ENCODE data around the gene LAGE3. TPM values are rescaled to one million over a fixed set of nuclear protein-coding genes. Genes with fewer than 3 reads are reported as not detected.
"Not testable (repeated sequence)": the region's sequence is repeated elsewhere in the genome, so short reads cannot be mapped to it uniquely, and the experiment has no call there.

The LAGE3 gene
- total RNA-seq, 1 donor, result 47.1 TPM

GRCh38 chrX:154502989-154503388, 23.9 kb upstream of the LAGE3 start:
- no peak for DNase-seq (ENCODE audit: low read depth in 2 of 3, low spot score in 2 of 3)

DNA sequence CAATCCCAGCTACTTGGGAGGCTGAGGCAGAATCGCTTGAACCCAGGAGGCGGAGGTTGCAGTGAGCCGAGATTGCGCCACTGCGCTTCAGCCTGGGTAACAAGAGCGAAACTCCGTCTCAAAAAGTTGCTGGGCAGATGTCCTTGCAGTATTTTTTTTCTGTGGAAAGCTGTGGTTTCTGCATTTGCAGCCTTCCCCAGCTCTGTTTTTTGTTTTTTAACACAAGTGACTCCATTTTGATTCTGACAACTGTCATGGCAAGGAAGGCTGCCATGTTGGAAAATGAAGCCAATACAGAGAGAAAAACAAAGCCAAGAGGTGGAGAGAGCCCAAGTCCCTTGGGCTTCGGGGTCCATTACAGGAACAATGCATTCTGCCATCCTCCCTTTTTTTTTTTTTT, 23.0 kb upstream of the LAGE3 start:
- no peak for DNase-seq (ENCODE audit: low read depth in 2 of 3, low spot score in 2 of 3)

- DNase-seq (ENCODE audit: low read depth in 2 of 3, low spot score in 2 of 3), result not testable (repeated sequence)
Observed at GRCh38 chrX:154501423-154501822, 22.3 kb upstream of the LAGE3 start.

GRCh38 chrX:154496591-154497137, 17.6 kb upstream of the LAGE3 start:
- DNase-seq (ENCODE audit: low read depth in 2 of 3, low spot score in 2 of 3), result not testable (repeated sequence)

DNA sequence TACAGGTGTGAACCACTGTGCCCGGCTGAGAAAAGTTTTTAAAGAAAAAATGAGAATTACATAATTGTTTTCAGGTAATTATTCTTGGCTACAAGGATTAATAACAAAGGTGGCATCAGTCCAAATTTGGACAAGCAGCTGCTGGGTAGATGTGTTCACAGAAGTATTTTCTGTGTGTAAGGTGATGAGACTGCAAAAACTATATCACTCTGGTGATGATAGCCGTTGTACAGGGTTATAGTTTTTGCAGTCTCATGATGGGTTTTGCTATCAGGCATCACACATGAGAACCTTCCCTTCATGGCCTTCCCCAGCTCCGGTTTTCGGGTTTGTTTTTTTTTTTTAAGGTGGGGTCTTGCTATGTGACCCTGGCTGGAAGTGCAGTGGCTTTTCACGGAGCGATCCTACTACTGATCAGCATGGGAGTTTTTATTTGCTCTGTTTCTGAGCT, 16.4 kb upstream of the LAGE3 start:
- peak in 1 of 3 donors; percentile 71 for DNase-seq (ENCODE audit: low read depth in 2 of 3, low spot score in 2 of 3)

DNA sequence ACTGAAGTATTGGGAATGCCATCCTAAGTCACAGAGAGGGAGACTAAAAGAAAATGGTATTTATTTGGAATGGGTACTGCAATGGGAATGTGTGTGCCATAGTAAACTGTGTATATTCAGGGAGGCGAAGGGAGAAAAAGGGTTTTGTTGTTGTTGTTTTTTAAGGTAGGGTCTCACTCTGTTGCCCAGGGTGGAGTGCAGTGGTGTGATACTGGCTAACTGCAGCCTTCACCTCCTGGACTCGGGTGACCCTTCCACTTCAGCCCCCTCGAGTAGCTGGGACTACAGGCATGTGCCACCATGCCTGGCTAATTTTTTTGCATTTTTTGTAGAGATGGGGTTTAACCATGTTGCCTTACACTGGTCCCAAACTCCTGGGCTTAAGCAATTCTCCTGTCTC, 15.6 kb upstream of the LAGE3 start:
- no peak for DNase-seq (ENCODE audit: low read depth in 2 of 3, low spot score in 2 of 3)

GRCh38 chrX:154490414-154491083, 11.5 kb upstream of the LAGE3 start, which contains the start of gene SLC10A3:
TSS of gene SLC10A3 (minus strand) at chrX:154490629. CDS start at chrX:154488940, 1,689 bp downstream.
- DNase-seq (ENCODE audit: low read depth in 2 of 3, low spot score in 2 of 3), result peak; percentile 57 to 92 (median 92)

DNA sequence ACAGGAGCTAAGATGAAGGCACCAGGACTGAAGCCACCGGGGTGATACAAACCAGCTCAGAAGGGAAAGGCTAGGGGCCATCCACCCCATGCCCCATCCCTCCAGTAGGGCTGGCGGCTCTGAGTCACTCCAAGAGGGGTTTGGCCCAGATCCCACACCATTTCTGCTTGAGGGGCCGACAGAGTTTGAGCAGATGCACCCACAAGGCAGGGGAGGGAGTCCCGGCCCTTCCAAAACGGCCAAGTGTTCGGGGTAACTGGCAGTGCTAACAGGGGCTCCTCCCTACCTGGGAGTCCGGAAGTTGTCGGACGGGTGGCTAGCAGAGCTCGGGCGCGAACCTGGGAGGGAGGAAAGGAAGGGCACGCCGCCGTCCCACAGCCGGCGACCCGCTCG, 10.9 kb upstream of the LAGE3 start:
- DNase-seq (ENCODE audit: low read depth in 2 of 3, low spot score in 2 of 3), result peak in 2 of 3 donors; percentile 40 to 54

DNA sequence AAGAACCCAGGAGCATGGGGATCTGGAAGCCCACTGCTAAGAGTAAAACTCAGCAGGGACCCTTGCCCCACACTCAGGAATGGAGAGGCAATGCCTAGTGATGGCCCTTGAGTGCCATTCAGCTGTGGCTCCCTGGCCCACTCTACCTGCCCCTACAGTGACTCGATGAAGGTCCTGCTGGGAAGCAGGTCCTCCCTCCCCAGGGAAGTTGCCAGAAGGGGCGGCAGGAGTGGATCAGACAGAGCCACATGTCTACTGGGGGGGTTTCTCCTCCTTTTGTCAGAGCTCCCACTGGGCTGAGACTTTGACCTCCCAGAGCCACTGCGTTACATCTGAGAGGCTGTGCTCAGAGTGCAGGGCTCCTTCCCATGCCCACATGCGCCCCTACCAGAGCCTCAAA, 10.1 kb upstream of the LAGE3 start:
- no peak for DNase-seq (ENCODE audit: low read depth in 2 of 3, low spot score in 2 of 3)

DNA sequence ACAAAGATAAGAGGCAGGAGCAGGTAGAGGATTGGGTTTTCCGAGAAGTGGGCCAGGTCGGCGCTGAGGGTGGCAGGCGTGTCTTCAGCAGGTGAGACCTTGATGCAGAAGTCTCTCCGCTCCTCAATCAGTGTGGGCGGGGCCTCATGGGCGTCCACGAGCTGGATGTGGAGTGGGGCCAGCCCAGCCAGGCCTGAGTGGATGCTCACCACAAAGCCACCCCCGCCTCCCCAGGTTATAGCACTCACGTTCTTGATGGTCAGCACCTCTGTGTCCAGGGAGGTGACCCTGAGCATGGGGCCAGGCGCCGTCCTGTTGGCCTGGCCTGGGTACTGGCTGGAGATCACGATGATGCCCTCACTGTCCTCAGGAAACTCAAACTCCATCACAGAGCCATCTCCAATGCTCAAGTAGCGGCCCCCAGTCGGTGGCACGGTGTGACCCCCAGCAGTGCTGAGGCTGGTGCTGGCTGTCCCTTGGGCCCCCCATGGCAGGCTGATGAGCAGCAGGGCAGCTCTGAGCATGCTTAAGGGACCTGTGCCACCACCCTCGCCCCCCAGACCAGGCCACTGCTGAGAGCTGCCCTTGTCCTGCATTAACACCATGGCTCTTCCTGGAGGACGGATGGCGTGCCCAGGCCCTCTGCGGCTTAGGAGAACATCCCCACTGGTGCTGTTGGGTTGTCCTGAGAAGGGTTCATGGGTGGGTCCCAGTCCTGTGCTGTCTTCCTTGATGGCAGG, 9.4 kb upstream of the LAGE3 start:
- DNase-seq (ENCODE audit: low read depth in 2 of 3, low spot score in 2 of 3), result no peak

GRCh38 chrX:154487518-154488290, 8.6 kb upstream of the LAGE3 start:
- DNase-seq (ENCODE audit: low read depth in 2 of 3, low spot score in 2 of 3), result no peak

DNA sequence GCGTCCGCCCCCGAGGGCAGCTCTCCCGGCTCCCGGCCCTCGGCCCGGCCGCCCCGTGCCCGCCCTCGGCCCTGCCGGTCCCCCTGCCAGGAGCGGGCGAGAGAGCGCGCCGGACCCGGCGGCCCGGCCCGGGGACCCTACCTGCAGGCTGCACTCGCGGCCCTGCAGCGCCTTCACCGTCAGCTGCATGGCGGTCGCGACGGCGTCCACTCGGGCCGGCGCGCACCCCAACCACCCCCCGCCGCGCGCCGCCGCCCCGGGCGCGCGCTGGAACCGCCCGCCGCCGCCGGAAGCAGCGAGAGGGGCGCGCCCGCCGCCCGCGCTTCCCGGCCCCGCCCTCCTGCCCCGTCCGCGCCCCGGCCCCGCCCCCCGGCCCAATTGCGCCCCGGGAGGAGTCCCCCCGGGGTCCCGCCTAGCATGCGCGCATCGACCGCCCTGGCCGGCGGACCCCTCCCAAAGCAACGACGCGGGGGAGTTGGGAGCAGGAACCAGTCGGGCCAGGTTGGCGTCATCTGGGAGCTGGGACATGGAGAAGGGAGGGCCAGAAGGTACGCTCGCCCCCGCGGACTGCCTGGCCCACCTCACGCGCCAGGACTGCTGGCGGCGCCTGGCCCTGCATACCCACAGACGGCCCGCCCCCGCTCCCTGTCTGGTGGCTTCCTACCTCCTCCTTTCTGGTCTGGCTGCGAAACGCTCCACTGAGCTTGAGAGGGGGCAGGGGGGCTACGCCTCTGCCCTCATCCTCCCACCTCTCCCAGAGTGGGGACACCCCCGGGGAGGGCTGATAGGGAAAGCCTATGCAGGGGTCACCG, 7.5 kb upstream of the LAGE3 start, which contains the start of gene UBL4A:
Gene UBL4A, minus strand, starts transcription at position 220 of the 812 bp plus-strand sequence. Its CDS starts 31 bp downstream, at position 189.
- peak in 2 of 3 donors; percentile 58 to 64 for DNase-seq (ENCODE audit: low read depth in 2 of 3, low spot score in 2 of 3)

DNA sequence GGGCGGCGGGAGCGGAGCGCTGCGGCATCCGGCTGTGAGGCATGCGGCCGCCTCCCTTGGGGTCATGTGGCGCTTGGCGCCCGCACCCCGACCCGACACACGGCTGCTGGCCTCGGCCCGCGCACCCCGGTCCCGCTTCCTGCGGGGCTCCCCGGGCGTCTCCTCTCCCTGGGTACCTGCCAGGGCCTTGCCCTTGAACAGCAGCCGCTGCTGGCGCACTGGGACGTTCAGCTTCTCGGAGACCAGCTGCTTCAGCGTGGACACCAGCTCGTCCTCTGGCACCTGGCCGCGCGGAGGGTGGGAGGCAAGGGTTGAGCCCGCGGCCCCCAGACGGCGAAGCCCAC, 6.9 kb upstream of the LAGE3 start:
- DNase-seq (ENCODE audit: low read depth in 2 of 3, low spot score in 2 of 3), result peak in 1 of 3 donors; percentile 15

DNA sequence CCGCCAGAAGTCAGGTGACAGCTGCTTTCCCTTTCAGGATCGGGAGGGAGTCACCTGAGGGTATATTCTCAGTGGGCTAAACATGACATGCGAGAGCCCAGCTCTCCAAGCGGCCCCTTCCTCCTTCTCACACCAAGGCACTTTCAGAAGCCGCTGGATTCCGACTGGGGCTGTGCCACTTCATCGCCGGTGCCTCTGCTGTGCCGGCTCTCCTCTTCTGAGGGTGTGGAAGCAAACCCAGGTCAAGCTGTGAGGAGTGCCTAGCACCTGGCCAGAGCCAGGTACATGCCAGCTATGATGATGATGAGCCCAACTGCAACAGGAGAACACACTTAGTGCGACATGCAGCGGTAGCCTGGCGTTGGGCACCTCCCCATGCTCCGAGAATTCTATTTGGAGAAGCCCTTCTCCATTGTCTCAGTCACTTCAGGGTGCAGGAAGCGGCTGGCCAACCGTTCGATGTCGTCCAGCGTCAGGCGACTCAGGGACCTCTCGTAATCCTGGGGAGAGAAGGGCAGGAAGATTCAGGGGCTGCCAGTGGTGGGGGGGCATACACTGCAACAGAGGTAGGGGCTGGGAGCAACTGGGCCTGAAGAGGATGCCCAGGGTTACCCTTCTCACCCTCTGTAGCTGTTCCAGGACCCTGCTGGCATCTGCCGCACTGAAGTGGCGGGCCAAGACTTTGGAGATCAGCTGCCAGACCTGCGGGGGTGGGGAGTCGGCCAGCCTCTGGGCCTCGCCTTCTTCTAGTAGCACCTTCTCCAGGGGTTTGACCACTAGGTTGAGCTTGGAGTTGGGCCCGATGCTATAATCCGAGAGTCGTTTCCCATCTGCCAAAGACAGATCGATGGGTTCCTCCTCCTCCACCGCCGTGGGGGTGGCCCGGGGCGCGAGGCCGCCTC, 6.3 kb upstream of the LAGE3 start:
- DNase-seq (ENCODE audit: low read depth in 2 of 3, low spot score in 2 of 3), result no peak

DNA sequence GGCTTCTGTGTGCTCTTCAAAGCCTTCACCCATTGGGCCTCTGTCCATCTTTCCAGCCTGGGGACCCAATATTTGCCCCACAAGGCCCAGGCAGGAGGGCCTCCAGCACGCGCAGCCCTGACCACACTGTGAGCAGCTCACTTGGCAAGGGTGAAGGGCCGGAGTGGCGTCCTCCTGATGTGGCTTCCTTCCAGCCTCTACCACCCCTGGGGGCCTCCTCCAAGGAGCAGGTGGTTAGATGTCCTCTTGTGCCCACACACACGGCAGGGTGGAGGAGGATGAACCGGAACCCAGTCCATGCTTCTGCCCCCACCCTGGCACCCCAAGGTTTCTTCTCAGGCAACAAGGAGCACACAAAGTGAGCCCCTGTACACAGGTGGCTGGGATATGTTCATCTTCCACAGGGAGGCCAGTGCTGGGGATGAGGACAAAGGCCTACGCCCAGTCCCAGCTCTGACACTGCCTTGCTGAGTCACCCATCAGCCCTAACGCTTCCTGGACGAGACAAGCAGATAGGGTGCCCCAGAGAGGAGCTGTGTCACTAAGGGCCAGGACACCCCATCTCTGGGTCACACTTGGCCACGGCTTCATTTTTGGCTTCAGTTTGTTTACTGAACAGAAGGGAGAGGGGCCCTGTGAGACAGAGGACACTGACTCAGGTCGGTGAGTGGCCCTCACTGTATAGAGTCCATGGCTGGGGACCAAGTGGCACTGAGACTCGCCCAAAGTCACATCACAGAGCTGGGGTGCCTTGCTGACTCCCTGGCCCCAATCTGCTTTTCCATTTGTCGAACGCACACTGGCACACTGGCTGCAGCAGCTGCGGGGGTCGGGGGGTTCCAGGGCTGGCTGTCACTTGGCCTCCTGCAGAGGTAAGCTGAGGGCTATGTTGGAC, 5.4 kb upstream of the LAGE3 start:
- no peak for DNase-seq (ENCODE audit: low read depth in 2 of 3, low spot score in 2 of 3)

DNA sequence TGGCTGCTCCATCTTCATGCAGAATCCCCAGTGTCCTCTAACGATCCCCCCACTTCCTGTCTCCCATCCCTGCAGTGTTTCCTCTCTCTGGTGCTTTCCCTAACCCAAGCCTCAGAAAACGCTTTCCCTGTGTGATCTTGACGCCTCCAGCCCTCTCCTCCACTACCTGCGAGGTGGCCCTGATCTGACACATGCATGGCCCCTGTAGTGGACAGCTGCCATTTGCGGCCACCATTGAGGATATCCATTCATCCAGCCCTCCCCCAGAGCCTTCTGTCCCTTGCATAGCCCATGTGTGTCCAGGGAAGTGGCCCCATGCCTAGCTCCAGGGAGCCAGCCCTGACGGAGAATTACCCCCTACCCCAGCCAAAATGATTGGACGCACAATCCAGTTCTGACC, 4.2 kb upstream of the LAGE3 start:
- no peak for DNase-seq (ENCODE audit: low read depth in 2 of 3, low spot score in 2 of 3)

DNA sequence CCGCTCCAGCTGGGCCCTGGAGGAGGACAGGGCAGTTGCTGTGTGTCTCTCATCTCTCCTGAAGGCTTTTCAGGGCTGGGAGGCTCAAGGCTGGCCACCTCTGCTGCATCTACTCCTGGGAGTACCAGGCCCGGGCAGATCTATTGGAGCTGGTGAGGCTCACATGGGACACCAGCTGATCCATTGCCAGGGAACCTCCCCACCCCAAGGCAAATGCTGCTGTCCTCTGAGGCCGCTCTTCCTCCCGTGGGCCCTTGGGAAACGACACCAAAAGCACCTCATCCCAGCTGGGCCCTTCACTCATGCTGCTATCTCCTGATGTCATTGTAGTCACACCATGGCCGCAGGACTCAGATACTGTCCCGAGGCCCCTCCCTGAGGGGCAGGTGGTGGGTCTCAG, 3.7 kb upstream of the LAGE3 start:
- DNase-seq (ENCODE audit: low read depth in 2 of 3, low spot score in 2 of 3), result no peak

DNA sequence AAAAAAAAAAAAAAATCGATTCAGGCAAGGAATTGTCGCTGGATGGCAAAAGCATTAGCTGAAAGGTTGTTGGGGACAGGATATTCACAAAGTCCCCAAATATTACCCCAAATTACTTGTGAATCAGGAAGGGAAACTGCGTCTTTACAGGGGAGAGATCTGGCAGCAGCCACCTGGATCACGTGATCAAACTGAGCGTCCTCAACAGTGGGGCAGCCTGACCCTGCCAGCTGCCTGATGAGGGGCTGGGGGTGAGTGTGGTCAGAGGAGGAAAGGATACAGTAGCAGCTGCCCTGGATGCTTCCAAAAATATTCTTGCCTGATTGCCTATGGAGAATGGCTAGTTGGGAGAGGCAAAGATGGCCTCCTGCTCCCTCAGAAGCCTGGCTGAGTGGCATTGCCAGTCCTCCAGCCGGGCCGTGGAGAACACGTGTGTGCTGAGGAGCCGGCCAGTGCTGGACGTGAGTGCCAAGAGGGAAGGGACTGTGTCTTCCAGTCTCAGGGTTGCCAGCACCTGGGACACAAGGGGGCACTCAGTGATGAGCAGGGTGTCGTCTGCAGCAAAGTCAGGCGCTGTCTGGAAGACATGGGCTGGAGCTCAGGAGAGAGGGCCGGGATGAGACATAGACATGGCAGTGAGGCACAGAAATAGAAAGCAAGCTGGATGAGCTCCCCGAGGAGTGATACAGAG, 3.0 kb upstream of the LAGE3 start:
- no peak for DNase-seq (ENCODE audit: low read depth in 2 of 3, low spot score in 2 of 3)
